GM21717 (cell line): ENCODE measurements around the gene C16orf87.
"Not testable (repeated sequence)": the region's sequence is repeated elsewhere in the genome, so short reads cannot be mapped to it uniquely, and the experiment has no call there.

Experiments used
- ATAC-seq: cut with Tn5 transposase; IDR thresholded peaks from one replicate; pipeline ENCODE4 v1.9.1; 2021; ENCODE audit warnings: mild to moderate bottlenecking, moderate library complexity; ENCODE audit not compliant: unreplicated experiment

Gene C16orf87

GRCh38 chr16:46801428-46802049 lies 29.4 kb downstream of the C16orf87 start:
- no peak for ATAC-seq

DNA sequence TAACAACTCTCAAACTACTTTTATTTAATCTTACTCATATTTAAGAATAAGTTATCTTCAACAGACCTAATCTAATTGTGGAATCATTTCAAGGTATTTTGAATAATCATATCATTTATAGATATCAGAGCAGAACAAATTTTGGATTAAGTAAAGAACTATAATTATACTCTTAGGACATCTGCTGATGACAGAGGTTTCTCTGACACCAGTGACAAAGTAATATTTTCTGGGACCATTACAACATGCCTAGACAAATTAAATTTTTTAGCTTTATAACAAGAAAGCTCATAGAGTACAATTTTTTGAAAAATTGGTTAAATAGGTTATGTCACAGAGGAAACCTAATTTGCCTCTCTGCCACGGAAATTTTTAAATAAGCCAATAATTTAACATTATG lies 30.5 kb downstream of the C16orf87 start:
- no peak for ATAC-seq

- no peak for ATAC-seq
Measured at GRCh38 chr16:46797501-46797900, 33.5 kb downstream of the C16orf87 start.

DNA sequence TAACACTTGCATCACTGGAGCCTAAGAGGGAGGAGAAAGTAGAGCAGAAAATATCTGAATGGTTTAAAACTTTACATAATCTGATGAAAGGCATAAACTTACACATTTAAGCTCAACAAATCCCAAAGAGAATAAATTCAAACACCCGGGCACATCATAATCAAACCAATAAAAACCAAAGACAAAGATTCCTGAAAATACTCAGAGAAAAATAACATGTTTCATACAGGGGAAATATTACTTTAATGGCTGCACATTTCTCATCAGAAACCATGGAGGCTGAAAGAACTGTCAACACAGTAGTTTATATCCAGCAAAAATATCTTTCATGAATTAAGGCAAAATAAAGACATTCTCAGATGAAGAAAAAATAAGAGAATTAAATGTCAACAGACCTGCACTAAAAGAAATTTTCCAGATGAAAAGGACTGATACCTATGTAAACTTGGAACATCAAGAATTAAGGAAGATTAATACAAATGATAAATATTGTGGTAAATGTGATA lies 34.2 kb downstream of the C16orf87 start:
- ATAC-seq, result no peak

- ATAC-seq, result no peak
Measured at GRCh38 chr16:46793841-46794240, 37.1 kb downstream of the C16orf87 start.

DNA sequence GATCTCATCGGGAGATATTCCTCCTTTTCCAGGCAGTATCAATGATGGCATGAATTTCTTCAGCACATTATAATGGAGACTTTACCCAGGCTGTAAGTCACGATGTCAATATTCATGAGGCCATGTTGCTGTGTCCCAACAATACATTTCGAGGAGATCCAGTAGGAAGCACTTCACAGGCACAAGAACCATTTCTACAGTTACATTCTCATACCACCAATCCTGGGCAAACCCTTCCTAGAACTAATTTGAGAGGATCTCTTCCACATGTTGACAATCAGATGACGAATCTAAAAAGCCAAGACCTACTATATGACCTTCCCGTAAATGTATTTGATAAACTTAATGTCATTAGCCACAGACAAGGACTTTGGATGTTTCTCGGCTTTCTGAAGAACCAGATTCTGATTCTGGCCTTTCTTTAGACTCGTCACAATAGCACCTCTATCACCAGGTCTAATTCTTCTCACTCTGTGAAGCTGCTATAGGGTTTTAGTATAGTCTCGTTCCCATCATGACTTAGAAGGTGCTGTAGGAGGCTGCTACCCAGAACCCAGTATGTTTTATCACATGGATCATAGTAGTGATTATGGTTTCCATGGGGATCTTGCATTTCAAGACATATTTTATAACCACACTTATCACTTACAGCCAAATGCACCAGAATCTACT lies 40.2 kb downstream of the C16orf87 start:
- ATAC-seq, result no peak

GRCh38 chr16:46789499-46790414 lies 41.2 kb downstream of the C16orf87 start:
- peak; percentile 77 for ATAC-seq

- ATAC-seq, result no peak
Measured at GRCh38 chr16:46788891-46789474, 42.0 kb downstream of the C16orf87 start.

GRCh38 chr16:46787909-46788308 lies 43.1 kb downstream of the C16orf87 start:
- ATAC-seq, result peak; percentile 33

GRCh38 chr16:46785076-46785845 lies 45.7 kb downstream of the C16orf87 start:
- ATAC-seq, result no peak

DNA sequence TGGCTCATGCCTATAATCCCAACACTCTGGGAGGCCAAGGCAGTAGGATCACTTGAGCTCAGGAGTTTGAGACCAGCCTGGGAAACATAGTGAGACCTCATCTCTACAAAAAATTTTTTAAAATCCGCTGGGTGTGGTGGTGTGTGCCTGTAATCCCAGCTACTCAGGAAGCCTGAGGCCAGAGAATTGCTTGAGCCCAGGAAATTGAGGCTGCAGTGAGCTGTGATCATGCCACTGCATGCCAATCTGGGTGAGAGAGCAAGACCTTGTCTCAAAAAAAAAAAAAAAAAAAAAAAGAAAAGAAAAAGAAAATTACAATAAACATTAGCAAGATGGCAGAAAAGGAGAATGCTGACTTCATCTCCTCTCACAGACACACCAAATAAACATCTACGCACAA lies 46.4 kb downstream of the C16orf87 start:
- not testable (repeated sequence) for ATAC-seq

- no peak for ATAC-seq
Measured at GRCh38 chr16:46783800-46784199, 47.2 kb downstream of the C16orf87 start.

DNA sequence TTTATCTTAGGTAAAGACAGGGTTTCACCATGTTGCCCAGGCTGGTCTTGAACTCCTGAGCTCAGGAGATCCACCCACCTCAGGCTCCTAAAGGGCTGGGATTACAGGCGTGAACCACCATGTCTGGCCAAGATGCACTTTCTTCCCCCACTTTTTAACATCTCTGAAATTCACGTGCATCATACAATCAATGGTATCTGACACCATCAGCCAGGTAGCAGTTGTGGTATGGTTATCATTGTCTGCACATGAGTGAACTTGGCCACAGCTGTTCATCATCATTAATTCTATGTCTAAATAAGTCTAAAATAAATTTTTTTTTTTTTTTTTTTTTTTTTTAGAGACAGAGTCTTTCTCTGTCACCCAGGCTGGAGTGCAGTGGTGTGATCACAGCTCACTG lies 48.7 kb downstream of the C16orf87 start:
- no peak for ATAC-seq

GRCh38 chr16:46777804-46778203 lies 53.2 kb downstream of the C16orf87 start:
- ATAC-seq, result no peak

GRCh38 chr16:46775214-46775613 lies 55.8 kb downstream of the C16orf87 start:
- no peak for ATAC-seq

DNA sequence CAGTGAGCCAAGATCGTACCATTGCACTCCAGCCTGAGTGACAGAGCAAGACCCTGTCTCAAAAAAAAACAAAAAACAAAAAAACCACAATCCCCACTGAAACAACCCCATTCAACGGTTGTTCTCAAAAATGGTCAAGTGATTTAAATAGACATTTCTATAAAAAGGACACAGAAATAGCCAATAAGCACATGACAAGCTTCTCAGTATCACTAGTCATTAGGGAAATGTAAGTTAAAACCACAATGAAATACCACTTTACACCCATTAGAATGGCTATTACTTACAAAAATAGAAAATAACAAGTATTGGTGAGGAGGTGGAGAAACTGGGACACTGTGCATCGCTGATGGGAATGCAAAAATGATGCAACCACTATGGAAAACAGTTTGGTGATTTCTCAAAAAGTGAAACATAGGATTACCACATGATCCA lies 56.2 kb downstream of the C16orf87 start:
- no peak for ATAC-seq

GRCh38 chr16:46772463-46772862 lies 58.5 kb downstream of the C16orf87 start:
- ATAC-seq, result no peak

- ATAC-seq, result no peak
Measured at GRCh38 chr16:46768809-46769208, 62.2 kb downstream of the C16orf87 start.

DNA sequence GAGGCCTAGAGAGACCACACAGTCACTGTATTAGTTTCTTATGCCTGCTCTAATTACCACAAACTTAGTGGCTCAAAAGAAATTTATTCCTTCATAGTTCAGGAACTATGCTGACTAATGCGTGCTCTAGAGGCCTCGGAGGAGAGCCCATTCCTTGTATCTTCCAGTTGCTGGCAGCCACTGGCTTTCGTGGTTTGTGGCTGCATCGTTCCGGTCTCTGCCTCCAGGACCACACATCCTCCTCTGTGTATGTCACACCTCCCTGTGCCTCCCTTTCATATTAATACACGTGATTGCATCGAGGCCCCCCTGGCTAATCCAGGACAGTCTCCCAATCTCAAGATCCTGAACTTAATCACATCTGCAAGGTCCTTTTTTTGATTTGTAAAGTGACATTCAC lies 65.9 kb downstream of the C16orf87 start:
- no peak for ATAC-seq

GRCh38 chr16:46763147-46763546 lies 67.8 kb downstream of the C16orf87 start:
- no peak for ATAC-seq
